Stimulated activated CD8-positive, alpha-beta memory T cell treated with anti-CD3 and anti-CD28 coated beads, Interleukin-4, amount 100 ng/mL, for 48 hours (primary cell): ENCODE measurements around the gene MSL2.
"Not testable (repeated sequence)": the region's sequence is repeated elsewhere in the genome, so short reads cannot be mapped to it uniquely, and the experiment has no call there.

Source experiments
- DNase-seq: peaks from one replicate; pipeline ENCODE4 v3.0.0-alpha.2; 2020

MSL2 gene, protein sequence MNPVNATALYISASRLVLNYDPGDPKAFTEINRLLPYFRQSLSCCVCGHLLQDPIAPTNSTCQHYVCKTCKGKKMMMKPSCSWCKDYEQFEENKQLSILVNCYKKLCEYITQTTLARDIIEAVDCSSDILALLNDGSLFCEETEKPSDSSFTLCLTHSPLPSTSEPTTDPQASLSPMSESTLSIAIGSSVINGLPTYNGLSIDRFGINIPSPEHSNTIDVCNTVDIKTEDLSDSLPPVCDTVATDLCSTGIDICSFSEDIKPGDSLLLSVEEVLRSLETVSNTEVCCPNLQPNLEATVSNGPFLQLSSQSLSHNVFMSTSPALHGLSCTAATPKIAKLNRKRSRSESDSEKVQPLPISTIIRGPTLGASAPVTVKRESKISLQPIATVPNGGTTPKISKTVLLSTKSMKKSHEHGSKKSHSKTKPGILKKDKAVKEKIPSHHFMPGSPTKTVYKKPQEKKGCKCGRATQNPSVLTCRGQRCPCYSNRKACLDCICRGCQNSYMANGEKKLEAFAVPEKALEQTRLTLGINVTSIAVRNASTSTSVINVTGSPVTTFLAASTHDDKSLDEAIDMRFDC

DNA sequence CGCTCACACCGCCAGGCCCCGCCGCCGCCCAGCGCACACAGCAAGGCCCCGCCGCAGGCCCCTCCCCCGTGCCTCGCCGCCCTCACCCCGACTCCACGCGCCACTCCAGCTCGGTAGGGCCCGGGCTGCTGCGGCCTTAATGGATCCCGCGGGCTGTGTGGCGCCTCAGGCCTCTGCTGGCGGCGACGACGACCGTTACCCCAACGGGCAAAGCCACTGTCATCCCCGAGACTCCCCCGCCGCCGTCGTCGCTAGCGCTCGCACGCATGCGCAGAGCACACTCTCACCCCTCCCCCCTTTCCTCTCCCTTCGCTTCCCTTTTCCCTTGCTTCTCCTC, at the start of gene MSL2:
MSL2 (minus strand) TSS at position 272 of the 337 bp plus-strand sequence. CDS start 1,222 bp downstream, outside the sequence.
- DNase-seq: no peak

DNA sequence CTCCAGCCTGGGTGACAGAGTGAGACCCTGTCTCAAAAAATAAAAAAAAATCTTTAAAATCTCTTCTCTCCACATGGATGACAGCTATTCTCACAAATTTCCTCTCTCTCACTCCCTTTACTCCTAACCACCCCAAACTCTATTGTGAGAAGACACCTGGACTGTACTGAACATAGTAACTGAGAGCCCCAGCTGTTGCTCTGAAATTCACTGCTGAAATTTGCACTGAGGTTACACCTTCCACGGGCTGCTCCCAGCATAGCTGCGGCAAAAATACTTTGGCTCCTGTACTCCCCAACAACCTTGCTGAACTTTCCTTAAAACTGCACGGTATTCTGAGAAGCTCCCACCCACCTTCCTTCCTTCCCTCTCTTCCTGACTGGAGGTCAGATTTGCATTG, 49.6 kb upstream of the MSL2 start:
- no peak for DNase-seq

DNA sequence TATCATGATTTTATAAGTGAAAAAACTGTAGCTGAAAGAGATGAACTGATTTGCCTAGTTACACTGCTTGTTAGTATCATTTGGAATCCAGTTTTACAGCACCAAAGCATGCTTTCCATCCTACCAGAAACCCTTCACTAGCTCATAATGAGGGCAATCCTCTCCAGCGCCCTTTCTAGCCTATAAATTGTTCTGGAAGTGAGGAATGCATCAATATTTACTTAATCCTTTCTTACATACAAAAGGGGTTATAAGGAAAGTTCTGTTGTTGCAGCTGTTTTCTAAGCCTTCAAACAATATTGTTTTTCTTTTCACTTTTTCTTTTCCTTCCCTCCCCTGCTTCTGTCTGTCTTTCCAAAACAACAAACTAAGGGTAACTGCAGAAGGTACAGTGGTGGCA, 43.0 kb upstream of the MSL2 start:
- no peak for DNase-seq

DNA sequence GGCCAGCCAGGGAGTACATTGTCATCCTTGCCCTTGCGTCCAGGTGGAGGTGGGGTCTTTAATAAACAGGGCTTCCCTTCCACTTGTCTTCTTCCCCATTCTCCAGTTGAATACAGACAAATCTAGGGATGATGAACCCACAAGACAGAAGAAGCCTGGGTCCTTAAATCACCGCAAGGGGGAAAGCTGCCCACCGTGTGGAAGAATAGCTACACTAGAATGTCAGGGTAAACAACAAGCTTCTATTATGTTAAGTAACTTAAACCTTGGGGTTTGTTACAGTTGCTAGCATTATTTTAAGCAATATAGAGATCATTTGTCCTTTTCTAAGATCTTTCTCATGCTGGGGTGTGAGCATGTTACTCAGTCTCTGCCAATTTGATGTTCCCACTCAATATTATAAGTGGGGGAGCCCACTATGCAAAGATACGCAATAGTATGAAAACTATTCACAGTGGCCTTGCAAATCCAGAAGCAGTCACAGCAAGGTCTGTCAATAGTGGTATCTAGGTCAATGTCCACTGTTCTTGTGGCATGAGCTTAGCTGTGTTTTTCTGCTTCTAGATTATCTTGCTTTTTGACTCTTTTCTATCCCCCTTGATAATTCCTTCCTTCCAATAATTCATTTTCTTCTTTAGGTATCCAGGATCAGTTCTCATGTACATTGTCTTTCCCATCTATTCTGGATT, 42.0 kb upstream of the MSL2 start:
- no peak for DNase-seq

DNA sequence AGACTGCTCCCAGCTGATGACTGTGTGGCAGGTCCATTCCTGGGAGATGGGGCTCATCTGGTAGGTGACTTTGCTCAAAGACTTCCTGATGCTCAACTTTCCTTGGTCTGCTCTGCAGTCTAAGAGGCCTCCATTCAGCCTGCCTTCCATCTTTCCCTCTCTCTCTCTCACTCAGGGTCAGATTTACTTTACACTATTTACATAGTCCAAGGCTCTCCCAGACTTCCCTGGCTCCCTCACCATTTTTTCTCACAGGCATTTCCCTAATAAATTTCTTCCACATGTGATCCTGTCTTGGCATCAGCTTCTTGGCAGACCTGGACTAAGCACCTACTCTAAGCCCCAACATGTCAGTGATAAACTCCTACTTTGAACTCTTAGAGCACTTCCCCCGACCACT, 41.0 kb upstream of the MSL2 start:
- no peak for DNase-seq

DNA sequence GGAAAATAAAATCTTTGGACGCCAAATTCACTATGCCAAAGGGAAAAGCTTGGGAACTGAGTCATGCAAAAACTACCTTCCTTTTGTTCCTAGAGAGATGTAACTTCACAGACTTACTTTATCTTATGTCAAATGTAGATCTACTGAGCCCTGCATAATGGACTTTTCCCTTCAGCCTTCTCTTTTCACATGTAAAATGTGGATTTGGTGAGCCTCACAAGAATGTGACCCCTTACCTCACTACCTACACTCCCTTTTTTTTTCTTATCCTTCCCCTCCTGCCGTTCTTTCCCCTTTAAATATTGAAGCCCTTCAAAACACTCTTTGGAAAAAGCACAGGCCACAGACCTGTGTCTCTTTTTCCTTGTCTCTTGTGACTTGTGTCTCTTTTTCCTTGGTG, 40.0 kb upstream of the MSL2 start:
- DNase-seq: no peak

DNA sequence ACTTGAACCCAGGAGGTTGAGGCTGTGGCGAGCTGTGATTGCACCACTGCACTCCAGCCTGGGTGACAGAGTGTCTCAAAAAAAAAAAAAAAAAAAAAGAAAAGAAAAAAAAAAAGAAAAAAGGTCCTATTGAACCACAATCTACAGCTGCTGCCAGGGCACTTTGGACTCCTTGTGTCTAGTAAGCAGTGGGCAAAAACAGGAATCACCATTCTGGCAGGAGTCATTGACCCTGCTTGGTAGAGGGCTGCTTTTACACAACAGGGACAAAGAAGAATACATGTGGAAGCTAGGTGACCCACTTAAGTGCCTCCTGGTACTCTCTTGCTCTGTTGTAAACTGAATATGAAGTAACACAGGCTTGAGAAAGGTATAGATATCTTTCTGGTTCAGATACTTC, 39.4 kb upstream of the MSL2 start:
- no peak for DNase-seq

DNA sequence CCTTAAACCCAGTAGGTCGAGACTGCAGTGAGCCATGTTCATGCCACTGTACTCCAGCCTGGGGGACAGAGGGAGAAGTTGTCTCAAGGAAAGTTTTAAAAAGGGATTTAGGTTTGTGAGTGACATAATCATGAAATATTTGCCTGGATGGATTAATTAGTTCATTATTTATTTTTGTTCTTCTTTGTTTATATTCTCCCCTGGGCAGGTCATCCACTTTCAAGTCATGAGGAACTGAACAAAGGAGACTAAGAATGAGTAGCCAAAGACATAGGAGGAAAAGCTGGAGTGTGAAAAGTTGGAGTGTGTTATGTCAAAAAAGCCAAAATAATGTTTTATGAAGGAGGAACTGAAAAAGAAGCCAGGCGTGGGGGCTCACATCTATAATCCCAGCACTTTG, 36.3 kb upstream of the MSL2 start:
- DNase-seq: no peak

DNA sequence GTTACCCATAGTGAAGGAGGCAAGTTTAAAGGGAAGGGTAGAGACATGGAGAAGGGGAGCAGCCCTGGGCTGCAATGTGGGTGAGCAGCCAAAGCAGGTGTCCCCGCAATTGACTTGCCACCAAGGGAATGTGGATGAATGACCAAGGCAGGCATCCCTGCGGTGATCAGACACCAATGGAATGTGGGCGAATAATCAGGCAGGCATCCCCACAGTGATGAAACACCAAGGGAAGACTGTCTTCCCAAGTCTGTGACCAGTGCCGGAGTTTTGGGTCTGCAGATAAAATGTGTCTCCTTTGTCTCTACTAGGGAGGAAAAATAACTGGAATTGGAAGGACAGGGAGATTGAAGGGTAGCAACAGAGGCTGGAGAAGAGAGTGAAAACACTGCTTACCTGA, 26.6 kb upstream of the MSL2 start:
- DNase-seq: not testable (repeated sequence)

DNA sequence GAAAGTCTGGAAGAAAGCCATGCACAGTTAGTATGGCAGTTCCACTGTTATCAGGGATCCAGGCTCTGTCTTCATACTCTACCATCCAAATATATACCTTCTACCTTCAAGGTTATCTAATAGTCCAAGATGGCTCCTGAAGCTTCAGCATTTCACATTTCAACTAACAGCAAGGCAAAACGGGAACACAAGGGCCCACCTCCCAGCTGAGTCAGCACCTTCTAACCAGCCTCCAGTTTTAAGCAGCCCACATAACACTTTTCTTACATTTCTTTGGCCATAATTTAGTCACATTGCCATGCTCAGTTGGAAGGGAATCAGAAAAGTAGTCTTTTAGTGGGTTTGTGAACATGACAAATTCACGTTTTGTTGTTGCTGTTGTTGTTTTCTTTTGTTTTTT, 15.4 kb upstream of the MSL2 start:
- no peak for DNase-seq

DNA sequence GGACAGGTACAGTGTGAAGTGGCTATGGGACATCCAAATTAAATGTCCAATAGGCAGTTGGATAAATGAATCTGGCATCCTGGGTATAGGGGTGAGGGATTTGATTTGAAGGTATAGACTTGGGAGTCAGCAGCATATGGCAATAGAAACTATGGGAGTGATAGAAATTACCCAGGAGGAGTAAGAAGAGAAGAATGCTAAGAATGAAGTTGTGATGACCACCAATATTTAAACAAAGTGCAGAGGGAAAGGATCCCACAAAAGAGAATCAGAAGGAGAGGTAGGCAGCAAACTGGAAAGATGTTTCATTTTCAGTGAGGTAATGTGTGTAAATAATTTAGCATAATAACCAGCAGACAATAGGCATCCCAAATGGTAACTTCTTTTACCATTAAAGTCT, 13.8 kb upstream of the MSL2 start:
- no peak for DNase-seq

DNA sequence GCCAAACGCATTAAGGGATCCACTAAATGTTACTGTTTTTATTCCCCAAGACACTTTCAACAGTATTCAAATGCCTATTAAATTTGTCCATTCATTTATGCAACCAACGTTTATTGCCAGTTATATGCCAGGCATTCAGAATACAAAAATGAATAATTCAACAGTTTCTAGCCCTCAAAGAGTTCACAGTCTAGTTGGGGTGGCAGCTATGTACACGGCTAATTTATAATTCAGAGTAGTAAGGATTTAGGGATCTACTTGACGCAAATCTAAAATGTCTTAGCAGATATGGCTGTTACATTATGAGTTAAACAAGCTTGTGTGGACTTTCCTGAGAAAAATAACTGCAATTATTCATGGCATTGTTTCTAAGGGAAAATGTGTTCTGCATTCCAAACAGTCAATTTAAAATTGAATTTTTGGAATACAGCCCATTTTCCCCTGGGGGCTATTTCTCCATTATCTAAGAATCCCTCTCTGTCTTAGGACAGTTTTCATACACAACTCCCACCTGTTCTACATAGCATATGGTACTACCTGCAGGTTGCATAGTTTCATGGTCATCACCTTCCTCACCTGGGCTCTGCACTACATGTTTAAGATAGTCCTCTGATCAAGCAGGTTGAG, 11.5 kb upstream of the MSL2 start:
- DNase-seq: no peak

DNA sequence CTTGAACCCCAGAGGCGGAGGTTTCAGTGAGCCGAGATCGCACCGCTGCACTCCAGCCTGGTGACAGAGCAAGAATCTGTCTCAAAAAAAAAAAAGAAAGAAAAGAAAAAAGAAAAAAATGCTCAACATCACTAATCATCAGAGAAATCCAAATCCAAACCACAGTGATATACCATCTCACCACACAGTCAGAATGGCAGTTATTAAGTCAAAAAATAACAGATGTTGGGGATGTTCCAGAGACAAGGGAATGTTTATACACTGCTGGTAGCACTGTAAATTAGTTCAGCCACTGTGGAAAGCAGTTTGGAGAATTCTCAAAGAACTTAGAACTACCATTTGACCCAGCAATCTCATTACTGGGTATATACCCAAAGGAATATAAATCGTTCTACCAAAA, 3.1 kb upstream of the MSL2 start:
- not testable (repeated sequence) for DNase-seq

DNA sequence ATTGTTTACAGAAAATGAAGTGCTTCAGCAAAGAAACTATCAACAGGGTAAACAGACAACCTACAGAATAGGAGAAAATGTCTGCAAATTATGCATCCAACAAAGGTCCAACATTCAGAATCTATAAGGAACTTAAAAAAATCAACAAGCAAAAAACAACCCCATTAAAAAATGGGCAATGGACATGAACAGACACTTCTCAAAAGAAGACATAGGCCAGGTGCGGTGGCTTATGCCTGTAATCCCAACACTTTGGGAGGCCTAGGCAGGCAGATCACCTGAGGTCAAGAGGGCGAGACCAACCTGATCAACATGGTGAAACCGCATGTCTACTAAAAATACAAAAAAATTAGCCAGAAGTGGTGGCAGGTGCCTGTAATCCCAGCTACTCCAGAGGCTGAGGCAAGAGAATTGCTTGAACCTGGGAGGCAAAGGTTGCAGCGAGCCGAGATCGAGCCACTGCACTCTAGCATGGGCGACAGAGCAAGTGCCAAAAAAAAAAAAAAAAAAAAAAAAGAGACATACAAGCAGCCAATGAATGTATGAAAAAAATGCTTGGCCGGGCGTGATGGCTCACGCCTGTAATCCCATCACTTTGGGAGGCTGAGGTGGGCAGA, 2.4 kb upstream of the MSL2 start:
- DNase-seq: not testable (repeated sequence)

DNA sequence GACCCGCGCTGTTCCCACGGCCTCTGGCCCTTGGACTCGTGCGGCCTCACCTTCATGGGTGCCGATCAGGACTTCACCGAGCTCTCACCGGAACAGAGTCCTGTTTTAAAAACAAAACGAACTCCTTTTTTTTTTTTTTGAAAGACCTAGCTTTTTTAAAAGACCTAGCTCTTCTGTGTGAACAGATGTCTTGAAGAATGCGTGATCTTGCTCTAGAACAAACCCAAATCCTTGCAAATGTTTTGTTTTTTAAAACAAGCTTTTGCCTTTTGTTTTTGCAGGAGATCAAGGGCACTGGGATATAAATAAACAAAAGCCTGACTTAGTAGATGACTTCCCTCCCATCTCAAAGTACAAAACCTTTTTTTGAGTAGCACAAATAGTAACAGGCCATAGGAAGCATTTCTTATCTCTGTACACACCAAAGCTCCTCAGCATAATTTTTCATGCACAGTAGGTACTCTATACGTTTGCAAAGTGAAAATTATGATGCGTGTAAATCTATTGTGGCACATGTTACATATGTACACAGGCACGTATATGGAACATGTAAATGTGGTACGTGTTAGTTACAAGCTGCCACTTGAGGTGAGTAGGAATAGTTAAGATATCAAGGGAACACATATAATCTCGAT, 1.1 kb upstream of the MSL2 start:
- DNase-seq: no peak

DNA sequence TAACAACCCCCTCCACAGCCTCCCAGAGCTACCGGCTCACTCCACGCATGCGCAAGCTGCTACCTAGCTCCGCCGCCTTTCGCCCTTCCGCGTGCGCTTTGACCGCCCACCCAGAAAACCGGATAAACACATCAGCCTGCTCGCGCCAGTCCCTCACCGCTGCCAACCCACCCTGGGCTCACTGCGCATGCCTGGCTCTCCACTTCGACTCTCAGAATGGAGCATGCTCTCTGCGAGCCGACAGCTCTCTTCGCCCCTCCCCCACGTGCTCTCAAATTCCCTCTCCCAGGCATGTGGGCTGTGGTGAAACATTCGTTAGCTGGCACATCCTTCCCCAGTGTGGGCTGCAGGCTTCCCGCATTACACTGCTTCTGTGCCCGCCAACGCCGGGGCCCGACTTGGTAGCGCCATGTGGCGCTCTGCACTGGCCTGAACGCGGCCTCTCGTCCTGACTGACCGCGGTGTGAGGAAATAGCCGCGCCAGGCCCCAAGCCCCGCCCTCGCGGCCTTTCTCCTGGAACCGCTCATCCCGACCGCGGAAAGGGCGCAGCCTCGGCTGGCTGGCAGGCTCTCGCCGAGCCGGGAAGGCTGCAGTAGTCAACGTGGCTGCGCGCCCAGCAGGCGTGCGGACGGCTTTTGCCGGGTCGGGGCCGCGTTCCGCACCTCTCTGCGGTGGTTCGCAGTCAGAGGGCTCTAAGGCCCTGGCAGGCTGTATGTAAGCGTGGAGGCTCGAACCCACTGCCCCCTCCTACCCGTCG, 445 bp upstream of the MSL2 start:
- peak; percentile 100 for DNase-seq

DNA sequence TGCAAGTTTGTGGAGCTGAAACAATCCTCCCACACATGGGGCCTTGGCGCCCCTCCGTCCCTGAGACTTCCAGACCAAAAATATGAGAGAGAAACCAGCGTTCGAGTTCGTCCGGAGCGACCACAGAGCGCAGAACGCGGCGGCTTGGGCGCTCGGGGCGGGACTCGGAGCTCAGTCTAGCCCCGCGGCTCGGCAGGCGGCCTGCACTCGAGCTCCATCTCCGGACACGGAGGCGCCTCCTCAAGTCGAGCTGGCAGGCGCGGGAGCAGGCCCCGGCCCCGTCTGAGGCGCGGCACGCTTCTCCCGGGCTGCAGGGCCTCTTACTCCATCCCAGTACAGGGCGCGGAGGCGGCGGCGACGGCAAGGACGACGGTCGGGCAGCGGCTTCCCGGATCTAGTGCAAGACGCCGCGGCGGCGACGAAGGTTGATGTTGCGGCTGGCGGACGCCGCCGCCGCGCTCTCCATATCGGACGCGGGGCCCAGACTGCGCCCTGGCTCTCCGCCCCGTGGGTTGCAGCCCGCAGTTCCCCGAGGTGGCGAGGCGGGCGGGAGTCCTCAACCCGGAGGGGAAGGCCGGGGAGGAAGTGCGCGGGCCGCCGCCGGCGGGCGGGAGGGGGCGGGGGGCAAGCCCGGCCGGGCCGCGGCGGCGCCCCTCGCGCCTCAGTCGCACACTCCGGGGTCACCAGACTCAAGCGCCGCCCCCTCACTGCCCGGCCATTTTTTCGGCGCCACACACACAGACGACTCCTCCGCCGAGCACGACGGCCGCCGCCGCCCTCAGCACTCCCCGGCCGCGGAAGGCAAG, 674 bp downstream of the MSL2 start:
- peak; percentile 80 for DNase-seq

DNA sequence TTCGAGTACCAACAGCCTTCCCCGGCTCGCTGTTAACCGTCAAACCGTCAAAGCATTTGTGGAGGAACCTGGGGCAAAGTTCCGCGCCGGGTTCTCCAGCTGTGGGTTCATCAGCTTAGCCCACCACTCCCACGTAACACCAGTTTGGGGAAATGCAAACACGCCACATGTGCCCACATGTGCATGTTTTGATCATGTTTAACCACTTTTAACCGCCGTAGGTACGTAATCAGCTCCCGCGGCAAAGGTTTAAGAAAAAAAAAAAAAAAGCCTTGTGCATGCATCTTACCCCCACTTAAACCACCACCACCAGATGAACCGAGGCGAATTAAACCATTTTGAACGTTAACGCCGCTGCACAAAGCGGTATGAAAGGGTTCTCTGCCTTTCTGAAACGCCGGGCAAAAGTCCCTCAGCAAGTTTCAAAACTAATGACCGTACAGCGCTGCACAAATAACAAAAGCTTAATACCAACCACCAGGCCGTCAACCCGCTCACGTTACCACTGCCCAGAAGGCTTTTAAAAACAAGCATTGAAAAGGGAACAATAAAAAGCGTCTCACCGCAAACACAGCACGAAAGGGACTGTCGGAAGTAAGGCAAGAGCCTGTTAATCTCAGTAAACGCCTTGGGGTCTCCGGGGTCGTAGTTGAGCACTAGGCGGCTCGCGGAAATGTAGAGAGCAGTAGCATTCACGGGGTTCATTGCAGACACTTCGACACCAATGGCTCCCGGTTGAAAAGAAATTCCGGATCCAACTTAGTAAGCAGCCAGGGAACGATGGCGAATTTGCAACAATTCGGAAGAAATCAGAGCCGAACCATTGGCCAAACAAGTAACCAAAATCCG, 1.5 kb downstream of the MSL2 start:
- peak; percentile 81 for DNase-seq

DNA sequence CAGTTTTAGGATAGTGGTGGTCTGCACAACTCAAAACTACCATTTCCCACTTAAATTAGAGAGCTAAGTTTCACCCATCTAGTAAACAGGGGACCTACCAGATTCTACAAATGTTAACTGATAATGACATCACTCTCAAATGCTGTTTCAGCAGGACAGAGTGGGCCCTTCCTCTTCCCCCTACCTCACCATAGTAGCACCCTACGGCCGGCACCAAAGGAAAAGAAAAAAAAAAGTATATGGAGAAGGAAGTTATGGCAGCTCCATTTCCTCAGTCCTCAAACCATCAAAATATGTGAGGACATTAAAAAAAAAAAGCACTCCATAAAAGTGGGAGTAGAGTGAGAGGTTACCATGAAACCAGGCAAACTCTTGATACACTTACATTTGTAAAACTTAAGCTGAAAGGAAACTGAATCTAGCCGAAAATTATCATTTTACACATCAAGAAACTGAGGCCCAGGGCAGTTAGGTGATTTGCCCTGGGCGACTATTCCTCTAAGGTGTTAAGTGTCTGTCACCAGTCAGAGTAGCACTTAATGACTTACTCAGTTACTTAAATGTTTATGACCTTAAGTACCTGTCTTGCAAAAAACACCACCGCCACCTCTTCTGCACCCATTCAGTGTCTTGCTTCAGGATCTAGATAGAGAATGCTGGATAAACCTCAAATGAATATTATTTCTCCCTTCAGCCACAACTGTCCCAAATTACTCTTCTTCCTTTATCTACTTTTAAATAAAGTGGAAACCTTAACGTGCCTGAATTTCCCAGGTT, 2.7 kb downstream of the MSL2 start:
- DNase-seq: no peak
